Neural cell (in vitro differentiated cells): Measurements from ENCODE around the gene NATD1.

Experiments used
- CTCF ChIP-seq: fragments of 450-650 bp; IDR thresholded peaks from 2 replicates; pipeline ENCODE4 v1.5.1; 2014; ENCODE audit warnings: antibody characterized with exemption, mild to moderate bottlenecking, moderate library complexity; ENCODE audit not compliant: poor library complexity, severe bottlenecking
- RAD21 ChIP-seq: fragments of 450-650 bp; conservative IDR thresholded peaks from 2 replicates; pipeline ENCODE4 v1.6.1; 2014; ENCODE audit warnings: antibody characterized with exemption, mild to moderate bottlenecking, moderate library complexity
- REST ChIP-seq: IDR thresholded peaks from 2 replicates; pipeline ENCODE4 v1.6.1; 2012; ENCODE audit warnings: borderline replicate concordance

GRCh38 chr17:21209511-21210175 lies 43.6 kb downstream of the NATD1 start:
- TF ChIP-seq RAD21 (no peak), CTCF (no peak), REST (no peak)
